PC-3 (cell line): ENCODE results near the gene GTPBP6. TPM values are rescaled to one million over a fixed set of nuclear protein-coding genes. Genes with fewer than 3 reads are reported as not detected.

Source experiments
- ATAC-seq: fragments of 200-7000 bp; cut with Tn5 transposase; 2 replicates; pipeline ENCODE4 v1.9.1; 2020; ENCODE audit warnings: mild to moderate bottlenecking, moderate library complexity
- BruUV-seq: library from RNA; stranded (reverse); fragments of 400-500 nt; replicated peaks from 2 replicates; lab custom pipeline; 2021; lab: Mats Ljungman, UMichigan
- CTCF ChIA-PET: fragments of 300-600 bp; sonication (Branson Sonifier 250); formaldehyde crosslinking; loops from one replicate; lab custom pipeline; 2022; ENCODE audit warnings: antibody characterized with exemption; lab: Charles Lee
- POLR2A ChIA-PET: fragments of 300-600 bp; sonication (Branson Sonifier 250); formaldehyde crosslinking; loops from one replicate; lab custom pipeline; 2022; ENCODE audit warnings: antibody characterized with exemption; ENCODE audit not compliant: unreplicated experiment; lab: Charles Lee
- DNase-seq: peaks from one replicate; pipeline ENCODE4 v3.0.0-alpha.2; 2015
- H2AFZ ChIP-seq: fragments of 300-600 bp; sonication (generic); 2 replicates; pipeline ENCODE4 v1.6.0; 2016; ENCODE audit warnings: antibody characterized with exemption, low read length
- H3F3A ChIP-seq: fragments of 300-600 bp; sonication (generic); one replicate; pipeline ENCODE4 v1.6.0; 2017; ENCODE audit warnings: antibody characterized with exemption, low read length, control low read depth, mild to moderate bottlenecking; ENCODE audit not compliant: unreplicated experiment
- H3K27ac ChIP-seq: fragments of 300-600 bp; sonication (generic); 2 replicates; pipeline ENCODE4 v1.5.1; 2016; ENCODE audit warnings: mild to moderate bottlenecking, low read length
- H3K27me3 ChIP-seq: fragments of 300-600 bp; sonication (generic); 2 replicates; pipeline ENCODE4 v1.6.1; 2016; ENCODE audit warnings: low read length, mixed read lengths
- H3K36me3 ChIP-seq: fragments of 300-600 bp; sonication (generic); 2 replicates; pipeline ENCODE4 v1.6.1; 2016; ENCODE audit warnings: low read depth, mixed run types, low read length, mixed read lengths
- H3K4me1 ChIP-seq: fragments of 300-600 bp; sonication (generic); 2 replicates; pipeline ENCODE4 v1.5.1; 2016; ENCODE audit warnings: low read length; ENCODE audit not compliant: insufficient read depth
- H3K4me2 ChIP-seq: fragments of 300-600 bp; sonication (generic); 2 replicates; pipeline ENCODE4 v1.6.0; 2016; ENCODE audit warnings: low read length
- H3K4me3 ChIP-seq: fragments of 300-600 bp; sonication (generic); 2 replicates; pipeline ENCODE4 v1.5.1; 2016; ENCODE audit warnings: mild to moderate bottlenecking, low read length, mixed read lengths
- H3K79me2 ChIP-seq: fragments of 300-600 bp; sonication (generic); 2 replicates; pipeline ENCODE4 v1.6.1; 2017; ENCODE audit warnings: low read length, mixed read lengths
- H3K9ac ChIP-seq: fragments of 300-600 bp; sonication (generic); 2 replicates; pipeline ENCODE4 v1.6.0; 2016; ENCODE audit warnings: mild to moderate bottlenecking, low read length
- H3K9me2 ChIP-seq: fragments of 300-600 bp; sonication (generic); replicated peaks from 2 replicates; pipeline ENCODE4 v1.6.1; 2016; ENCODE audit warnings: mixed run types, low read length, mixed read lengths
- H3K9me3 ChIP-seq: fragments of 300-600 bp; sonication (generic); 2 replicates; pipeline ENCODE4 v1.6.1; 2016; ENCODE audit warnings: low read length, mixed read lengths
- H4K20me1 ChIP-seq: fragments of 300-600 bp; sonication (generic); 2 replicates; pipeline ENCODE4 v1.6.1; 2016; ENCODE audit warnings: low read length, mixed read lengths
- CTCF ChIP-seq: fragments of 300-600 bp; sonication (generic); conservative IDR thresholded peaks from 2 replicates; pipeline ENCODE4 v1.5.1; 2017; ENCODE audit warnings: antibody characterized with exemption, low read depth, mild to moderate bottlenecking, low read length
- EZH2 ChIP-seq: fragments of 300-600 bp; sonication (generic); IDR thresholded peaks from one replicate; pipeline ENCODE4 v1.6.1; 2017; ENCODE audit warnings: antibody characterized with exemption, mild to moderate bottlenecking, low read length; ENCODE audit not compliant: unreplicated experiment
- EZH2phosphoT487 ChIP-seq: fragments of 300-600 bp; sonication (generic); IDR thresholded peaks from 2 replicates; pipeline ENCODE4 v1.6.1; 2018; ENCODE audit warnings: mild to moderate bottlenecking, antibody characterized with exemption, low read length, borderline replicate concordance
- intact Hi-C: fragments of 100-400 bp; cut with micrococcal nuclease; formaldehyde crosslinking; loops from 2 replicates; pipeline ENCODE4 v1.9.0; 2023
- total RNA-seq: library from RNA; depleted of rRNA; stranded (reverse); fragments of >200 nt; gene quantifications from 2 replicates; pipeline ENCODE4 v1.2.3, GENCODE V29; 2014

GTPBP6 gene
- total RNA-seq, 1 experiment from 2014 or later, result 38.8 TPM

GRCh38 chrX:362937-363620 lies 44.5 kb upstream of the GTPBP6 start:
- CTCF ChIA-PET, result no interaction called here
- no peak overlapping the region for H3K4me3 ChIP-seq
- H4K20me1 ChIP-seq, result no peaks in the 10 kb centered on the region
- intact Hi-C loops, result no loop called here
- H3K9me2 ChIP-seq, result no peaks in the 10 kb centered on the region
- no peak overlapping the region for H3K9ac ChIP-seq
- H3K79me2 ChIP-seq, result no peaks in the 10 kb centered on the region
- BruUV-seq, result no TSS peak
- TF ChIP-seq EZH2, result no peak
- no peak for TF ChIP-seq CTCF
- no peak for TF ChIP-seq EZH2phosphoT487
- no peaks in the 10 kb centered on the region for H3K9me3 ChIP-seq
- no peaks in the 10 kb centered on the region for H3K4me1 ChIP-seq
- no peak for DNase-seq
- no peaks in the 10 kb centered on the region for H3K27me3 ChIP-seq
- peaks cover 13% of the 10 kb centered on the region for H3K36me3 ChIP-seq
- H3K4me2 ChIP-seq, result no peak overlapping the region
- POLR2A ChIA-PET, result no interaction called here
- ATAC-seq, result no peak
- H2AFZ ChIP-seq, result no peak overlapping the region
- no peak overlapping the region for H3K27ac ChIP-seq
- H3F3A ChIP-seq, result no peaks in the 10 kb centered on the region

GRCh38 chrX:362351-362750 lies 43.8 kb upstream of the GTPBP6 start:
- TF ChIP-seq EZH2 (no peak), CTCF (no peak), EZH2phosphoT487 (no peak)
- H3K9me3 ChIP-seq, result no peaks in the 10 kb centered on the region
- ChIA-PET CTCF (no interaction called here), POLR2A (no interaction called here)
- no peaks in the 10 kb centered on the region for H3F3A ChIP-seq
- intact Hi-C loops, result no loop called here
- no TSS peak for BruUV-seq
- DNase-seq, result no peak
- H3K4me2 ChIP-seq, result no peak overlapping the region
- no peak overlapping the region for H3K9ac ChIP-seq
- no peaks in the 10 kb centered on the region for H3K9me2 ChIP-seq
- no peak overlapping the region for H3K27ac ChIP-seq
- H3K79me2 ChIP-seq, result no peaks in the 10 kb centered on the region
- no peaks in the 10 kb centered on the region for H4K20me1 ChIP-seq
- peaks cover 13% of the 10 kb centered on the region for H3K36me3 ChIP-seq
- H3K4me3 ChIP-seq, result no peak overlapping the region
- H3K4me1 ChIP-seq, result peaks cover 6% of the 10 kb centered on the region
- no peak for ATAC-seq
- no peak overlapping the region for H2AFZ ChIP-seq
- no peaks in the 10 kb centered on the region for H3K27me3 ChIP-seq
